ENCODE data around the gene CDKL4. TPM values are rescaled to one million over a fixed set of nuclear protein-coding genes. Genes with fewer than 3 reads are reported as not detected.
A peak's percentile ranks its signal among the peaks of the same experiment; 100 is the strongest.

Gene CDKL4
- 0.11 and 1.3 TPM in 2 replicates for total RNA-seq

- peak within 1 kb of the TSS; percentile 78 for H3K4me3 Mint-ChIP-seq (ENCODE audit: low read depth)
- peaks cover 2% of the 10 kb centered on the region for H3K27me3 Mint-ChIP-seq (ENCODE audit: low read depth)
- DNase-seq (ENCODE audit: low spot score) = peak; percentile 29
- no peaks in the 10 kb centered on the region for H3K9me3 Mint-ChIP-seq
- intact Hi-C loops (cut with micrococcal nuclease) = loop anchor here (10.0 kb wide), 1 partner anchor 131 kb away; no protein-coding TSS in a partner anchor
- peak within 1 kb of the TSS; percentile 58 for H3K27ac Mint-ChIP-seq
- peaks cover 10% of the 10 kb centered on the region for H3K36me3 Mint-ChIP-seq (ENCODE audit: low read depth)
- H3K4me1 Mint-ChIP-seq (ENCODE audit: low read depth) = peaks cover 32% of the 10 kb centered on the region
Measured at GRCh38 chr2:39243469-39244123, at the start of gene CDKL4. CDKL4 (minus strand) TSS chr2:39243970.

GRCh38 chr2:39290433-39290832 is 46.7 kb upstream of the CDKL4 start:
- H3K9me3 Mint-ChIP-seq = no peaks in the 10 kb centered on the region
- no peak overlapping the region for H3K4me3 Mint-ChIP-seq (ENCODE audit: low read depth)
- H3K4me1 Mint-ChIP-seq (ENCODE audit: low read depth) = peaks cover 1% of the 10 kb centered on the region
- no peaks in the 10 kb centered on the region for H3K27me3 Mint-ChIP-seq (ENCODE audit: low read depth)
- intact Hi-C loops (cut with micrococcal nuclease) = no loop called here
- DNase-seq (ENCODE audit: low spot score) = no peak
- peaks cover 18% of the 10 kb centered on the region for H3K36me3 Mint-ChIP-seq (ENCODE audit: low read depth)
- H3K27ac Mint-ChIP-seq = no peak overlapping the region

- no peak for DNase-seq (ENCODE audit: low spot score)
- Mint-ChIP-seq H3K27ac (no peak overlapping the region), H3K9me3 (no peaks in the 10 kb centered on the region), H3K4me3 (ENCODE audit: low read depth) (no peak overlapping the region), H3K36me3 (ENCODE audit: low read depth) (peaks cover 18% of the 10 kb centered on the region), H3K4me1 (ENCODE audit: low read depth) (peaks cover 1% of the 10 kb centered on the region), H3K27me3 (ENCODE audit: low read depth) (no peaks in the 10 kb centered on the region)
- intact Hi-C loops (cut with micrococcal nuclease) = no loop called here
Measured at GRCh38 chr2:39289609-39290008, 45.8 kb upstream of the CDKL4 start.

GRCh38 chr2:39283561-39283960 is 39.8 kb upstream of the CDKL4 start:
- Mint-ChIP-seq H3K4me3 (ENCODE audit: low read depth) (no peak overlapping the region), H3K27ac (no peak overlapping the region), H3K36me3 (ENCODE audit: low read depth) (peaks cover 10% of the 10 kb centered on the region), H3K4me1 (ENCODE audit: low read depth) (no peaks in the 10 kb centered on the region), H3K9me3 (no peaks in the 10 kb centered on the region), H3K27me3 (ENCODE audit: low read depth) (no peaks in the 10 kb centered on the region)
- intact Hi-C loops (cut with micrococcal nuclease) = no loop called here
- DNase-seq (ENCODE audit: low spot score) = no peak

GRCh38 chr2:39281391-39281790 is 37.6 kb upstream of the CDKL4 start:
- Mint-ChIP-seq H3K27ac (no peak overlapping the region), H3K4me3 (ENCODE audit: low read depth) (no peak overlapping the region), H3K4me1 (ENCODE audit: low read depth) (no peaks in the 10 kb centered on the region), H3K36me3 (ENCODE audit: low read depth) (peaks cover 13% of the 10 kb centered on the region), H3K9me3 (no peaks in the 10 kb centered on the region), H3K27me3 (ENCODE audit: low read depth) (no peaks in the 10 kb centered on the region)
- intact Hi-C loops (cut with micrococcal nuclease) = no loop called here
- no peak for DNase-seq (ENCODE audit: low spot score)

GRCh38 chr2:39275016-39275415 is 31.2 kb upstream of the CDKL4 start:
- Mint-ChIP-seq H3K9me3 (no peaks in the 10 kb centered on the region), H3K36me3 (ENCODE audit: low read depth) (peaks cover 28% of the 10 kb centered on the region), H3K27ac (no peak overlapping the region), H3K27me3 (ENCODE audit: low read depth) (no peaks in the 10 kb centered on the region), H3K4me3 (ENCODE audit: low read depth) (no peak overlapping the region), H3K4me1 (ENCODE audit: low read depth) (no peaks in the 10 kb centered on the region)
- intact Hi-C loops (cut with micrococcal nuclease) = no loop called here
- no peak for DNase-seq (ENCODE audit: low spot score)

GRCh38 chr2:39269941-39270340 is 26.2 kb upstream of the CDKL4 start:
- intact Hi-C loops (cut with micrococcal nuclease) = no loop called here

GRCh38 chr2:39266916-39267434 is 23.2 kb upstream of the CDKL4 start:
- Mint-ChIP-seq H3K4me1 (ENCODE audit: low read depth) (peaks cover 17% of the 10 kb centered on the region), H3K27ac (no peak overlapping the region), H3K9me3 (no peaks in the 10 kb centered on the region), H3K4me3 (ENCODE audit: low read depth) (no peak overlapping the region), H3K36me3 (ENCODE audit: low read depth) (peaks cover 23% of the 10 kb centered on the region), H3K27me3 (ENCODE audit: low read depth) (no peaks in the 10 kb centered on the region)
- DNase-seq (ENCODE audit: low spot score) = no peak
- intact Hi-C loops (cut with micrococcal nuclease) = no loop called here

More at GRCh38 chr2:39269941-39270340, 26.2 kb upstream of the CDKL4 start:
- DNase-seq (ENCODE audit: low spot score) = no peak
- no peaks in the 10 kb centered on the region for H3K27me3 Mint-ChIP-seq (ENCODE audit: low read depth)
- H3K36me3 Mint-ChIP-seq (ENCODE audit: low read depth) = peaks cover 26% of the 10 kb centered on the region
- H3K27ac Mint-ChIP-seq = no peak overlapping the region
- peaks cover 12% of the 10 kb centered on the region for H3K4me1 Mint-ChIP-seq (ENCODE audit: low read depth)
- H3K4me3 Mint-ChIP-seq (ENCODE audit: low read depth) = no peak overlapping the region
- H3K9me3 Mint-ChIP-seq = no peaks in the 10 kb centered on the region

GRCh38 chr2:39266139-39266805 is 22.5 kb upstream of the CDKL4 start:
- peaks cover 17% of the 10 kb centered on the region for H3K4me1 Mint-ChIP-seq (ENCODE audit: low read depth)
- DNase-seq (ENCODE audit: low spot score) = no peak
- no peak overlapping the region for H3K4me3 Mint-ChIP-seq (ENCODE audit: low read depth)
- no peaks in the 10 kb centered on the region for H3K27me3 Mint-ChIP-seq (ENCODE audit: low read depth)
- H3K36me3 Mint-ChIP-seq (ENCODE audit: low read depth) = peaks cover 23% of the 10 kb centered on the region
- intact Hi-C loops (cut with micrococcal nuclease) = no loop called here
- H3K27ac Mint-ChIP-seq = peak overlapping the region; percentile 51
- H3K9me3 Mint-ChIP-seq = no peaks in the 10 kb centered on the region

- intact Hi-C loops (cut with micrococcal nuclease) = no loop called here
- DNase-seq (ENCODE audit: low spot score) = no peak
- no peak overlapping the region for H3K27ac Mint-ChIP-seq
- H3K4me1 Mint-ChIP-seq (ENCODE audit: low read depth) = peaks cover 17% of the 10 kb centered on the region
- H3K36me3 Mint-ChIP-seq (ENCODE audit: low read depth) = peaks cover 26% of the 10 kb centered on the region
- H3K4me3 Mint-ChIP-seq (ENCODE audit: low read depth) = no peak overlapping the region
- H3K27me3 Mint-ChIP-seq (ENCODE audit: low read depth) = no peaks in the 10 kb centered on the region
- no peaks in the 10 kb centered on the region for H3K9me3 Mint-ChIP-seq
Measured at GRCh38 chr2:39265315-39265714, 21.5 kb upstream of the CDKL4 start.

GRCh38 chr2:39264733-39265132 is 21.0 kb upstream of the CDKL4 start:
- Mint-ChIP-seq H3K4me3 (ENCODE audit: low read depth) (no peak overlapping the region), H3K4me1 (ENCODE audit: low read depth) (peaks cover 17% of the 10 kb centered on the region), H3K9me3 (no peaks in the 10 kb centered on the region), H3K27ac (no peak overlapping the region), H3K27me3 (ENCODE audit: low read depth) (no peaks in the 10 kb centered on the region), H3K36me3 (ENCODE audit: low read depth) (peaks cover 30% of the 10 kb centered on the region)
- intact Hi-C loops (cut with micrococcal nuclease) = no loop called here
- no peak for DNase-seq (ENCODE audit: low spot score)

GRCh38 chr2:39260087-39260486 is 16.3 kb upstream of the CDKL4 start:
- Mint-ChIP-seq H3K4me1 (ENCODE audit: low read depth) (peaks cover 6% of the 10 kb centered on the region), H3K27me3 (ENCODE audit: low read depth) (no peaks in the 10 kb centered on the region), H3K36me3 (ENCODE audit: low read depth) (peaks cover 30% of the 10 kb centered on the region), H3K9me3 (no peaks in the 10 kb centered on the region), H3K27ac (no peak overlapping the region), H3K4me3 (ENCODE audit: low read depth) (no peak overlapping the region)
- no peak for DNase-seq (ENCODE audit: low spot score)
- intact Hi-C loops (cut with micrococcal nuclease) = no loop called here

- no peaks in the 10 kb centered on the region for H3K4me1 Mint-ChIP-seq (ENCODE audit: low read depth)
- H3K9me3 Mint-ChIP-seq = peaks cover 5% of the 10 kb centered on the region
- H3K27me3 Mint-ChIP-seq (ENCODE audit: low read depth) = no peaks in the 10 kb centered on the region
- intact Hi-C loops (cut with micrococcal nuclease) = no loop called here
- no peak for DNase-seq (ENCODE audit: low spot score)
- H3K4me3 Mint-ChIP-seq (ENCODE audit: low read depth) = no peak overlapping the region
- peaks cover 40% of the 10 kb centered on the region for H3K36me3 Mint-ChIP-seq (ENCODE audit: low read depth)
- no peak overlapping the region for H3K27ac Mint-ChIP-seq
Measured at GRCh38 chr2:39256040-39256439, 12.3 kb upstream of the CDKL4 start.

Data from activated T-helper 2 cell treated with anti-CD3 and anti-CD28 coated beads, Interferon-gamma antibody, Interleukin-2, Interleukin-4, amounts not matched to agents 10 μg/mL and 5 μg/mL and 100 μg/mL, durations not matched to agents 14 hours and 24 hours and 36 hours (primary cell).